ENCODE results near the gene NHEJ1. TPM values are rescaled to one million over a fixed set of nuclear protein-coding genes. Genes with fewer than 3 reads are reported as not detected.

NHEJ1 gene
- total RNA-seq, 2 experiments from 2014 or later: 14.4 to 19.4 TPM

DNA sequence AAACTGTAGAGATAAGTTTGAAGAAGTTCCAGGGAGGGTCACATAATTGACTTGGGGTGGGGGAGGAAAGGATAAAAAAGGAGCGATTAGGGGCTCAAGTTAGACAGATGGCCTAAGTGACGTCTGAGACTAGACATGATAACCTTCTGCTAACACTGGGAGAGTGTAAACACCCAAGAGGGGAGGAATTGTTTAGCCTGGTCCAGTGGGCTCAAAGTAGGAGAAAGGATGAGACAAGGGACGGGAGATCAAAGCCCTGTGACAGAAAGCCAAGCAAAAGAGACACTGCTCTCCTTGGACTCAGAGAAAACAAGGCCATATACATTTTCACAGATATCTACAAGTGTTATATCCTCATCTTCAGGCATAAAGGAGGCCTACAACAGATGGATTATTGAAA, 54.4 kb downstream of the NHEJ1 start:
- DNase-seq (no peak), ATAC-seq (no peak)
- Mint-ChIP-seq H3K36me3 (no peaks in the 10 kb centered on the region), H3K27ac (no peak overlapping the region), H3K27me3 (no peaks in the 10 kb centered on the region), H3K9me3 (ENCODE audit: low read depth) (no peaks in the 10 kb centered on the region), H3K4me3 (no peak overlapping the region), H3K4me1 (peaks cover 3% of the 10 kb centered on the region)
- CTCF ChIA-PET: interaction anchor here (0.7 to 1.6 kb wide), 3 partner anchors 12 to 50 kb away, joined by 3 read pairs; no protein-coding TSS in a partner anchor

DNA sequence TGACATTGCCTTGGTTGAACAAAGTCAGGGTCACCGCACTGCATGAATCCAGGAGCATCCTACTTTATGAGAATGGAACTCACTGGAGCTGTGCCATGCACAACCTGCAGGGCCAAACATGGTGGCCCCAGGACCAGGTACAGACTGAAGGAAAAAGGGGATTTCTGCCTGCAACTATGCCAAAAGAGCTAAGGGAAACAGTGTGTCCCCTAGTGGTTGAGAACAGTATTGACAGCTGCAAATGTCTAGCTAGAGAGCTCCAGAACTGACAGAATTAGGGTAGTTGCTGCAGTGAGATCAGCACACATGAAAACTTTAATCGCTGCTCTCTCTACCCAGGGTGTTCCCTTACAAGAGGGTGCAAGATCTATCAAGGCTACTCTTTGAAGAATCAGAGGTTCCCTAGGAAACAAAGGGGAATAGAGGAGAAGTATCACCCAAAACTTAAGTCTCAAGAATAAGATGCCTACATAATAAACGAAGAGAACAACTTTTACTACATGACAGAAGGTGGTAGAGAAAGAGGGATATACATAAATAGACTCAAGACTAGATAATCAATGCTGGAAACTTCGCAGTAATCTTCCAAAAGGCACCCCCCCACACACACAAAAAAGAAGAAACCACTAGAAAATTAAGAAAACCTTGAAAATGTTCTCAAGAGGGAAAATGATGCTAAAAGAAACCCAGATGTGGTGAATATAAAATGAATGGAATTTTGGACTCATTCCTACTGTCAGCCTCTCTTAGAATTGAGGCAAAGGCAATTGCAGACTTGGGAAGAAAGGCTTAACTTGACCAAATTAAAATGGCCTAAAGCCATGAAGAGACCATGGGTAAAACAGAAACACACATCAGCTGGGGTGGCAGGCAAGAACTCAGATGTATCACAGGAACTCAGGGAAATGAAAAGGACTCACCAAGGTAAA, 56.2 kb downstream of the NHEJ1 start:
- Mint-ChIP-seq H3K27me3 (no peaks in the 10 kb centered on the region), H3K36me3 (no peaks in the 10 kb centered on the region), H3K9me3 (ENCODE audit: low read depth) (no peaks in the 10 kb centered on the region), H3K4me1 (peaks cover 3% of the 10 kb centered on the region), H3K27ac (no peak overlapping the region), H3K4me3 (no peak overlapping the region)
- ATAC-seq (peak; percentile 57), DNase-seq (no peak)
- CTCF ChIA-PET: interaction anchor here (0.7 to 2.7 kb wide), 27 partner anchors 8 to 190 kb away, joined by 3 to 25 read pairs (median 5); no protein-coding TSS in a partner anchor

DNA sequence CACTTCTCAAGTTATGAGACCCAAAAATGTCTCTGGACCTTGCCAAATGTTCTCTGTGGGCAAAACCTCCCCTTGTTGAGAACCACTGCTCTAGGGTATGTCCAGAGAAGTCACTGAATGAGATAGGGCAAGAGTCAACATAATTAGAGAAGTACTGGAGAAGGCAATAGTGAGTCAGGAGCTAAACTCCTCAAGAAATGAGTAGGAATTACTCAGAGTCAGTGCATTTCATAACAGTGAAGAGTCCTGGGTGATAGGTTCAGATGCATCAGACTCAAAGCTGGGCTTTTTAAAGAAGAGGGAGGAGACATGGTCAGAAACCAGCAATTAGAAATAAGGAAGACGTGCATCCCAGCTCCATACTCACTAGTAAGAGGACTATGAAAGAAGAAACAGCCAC, 61.3 kb downstream of the NHEJ1 start:
- no peaks in the 10 kb centered on the region for H3K27me3 Mint-ChIP-seq
- peaks cover 3% of the 10 kb centered on the region for H3K4me1 Mint-ChIP-seq
- no peak overlapping the region for H3K27ac Mint-ChIP-seq
- no peaks in the 10 kb centered on the region for H3K9me3 Mint-ChIP-seq (ENCODE audit: low read depth)
- H3K36me3 Mint-ChIP-seq: no peaks in the 10 kb centered on the region
- DNase-seq (no peak), ATAC-seq (no peak)
- CTCF ChIA-PET: interaction anchor here (0.6 to 1.4 kb wide), 2 partner anchors 63 to 70 kb away, joined by 3 read pairs; no protein-coding TSS in a partner anchor
- no peak overlapping the region for H3K4me3 Mint-ChIP-seq

DNA sequence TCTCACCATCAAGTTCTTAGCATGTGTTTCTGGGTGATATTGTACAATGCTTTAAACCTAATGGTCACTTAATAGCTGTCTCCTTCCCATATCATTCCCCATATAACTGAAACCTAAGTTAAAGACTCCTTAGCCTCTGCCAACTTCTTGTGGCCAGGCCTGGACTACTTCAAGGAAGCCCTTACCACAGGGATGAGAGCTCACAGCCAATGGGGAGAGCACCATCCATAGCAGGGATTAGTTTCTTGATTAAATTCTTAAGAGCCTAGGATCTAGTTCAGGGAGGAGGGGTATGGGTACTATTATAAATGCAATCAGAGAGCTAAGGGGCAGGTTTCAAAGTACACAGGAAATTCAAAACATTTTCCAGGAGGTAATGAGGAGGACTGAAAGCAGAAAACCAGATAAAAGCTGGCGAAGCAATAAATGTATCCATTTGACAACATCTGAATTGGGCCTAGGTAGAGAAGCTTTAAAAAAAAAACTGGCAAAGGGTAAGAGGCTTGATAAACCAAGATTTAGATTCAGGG, 65.1 kb downstream of the NHEJ1 start:
- no peak overlapping the region for H3K4me3 Mint-ChIP-seq
- H3K4me1 Mint-ChIP-seq: peaks cover 3% of the 10 kb centered on the region
- H3K36me3 Mint-ChIP-seq: no peaks in the 10 kb centered on the region
- H3K27ac Mint-ChIP-seq: no peak overlapping the region
- no peaks in the 10 kb centered on the region for H3K27me3 Mint-ChIP-seq
- no peak for DNase-seq
- no peaks in the 10 kb centered on the region for H3K9me3 Mint-ChIP-seq (ENCODE audit: low read depth)
- CTCF ChIA-PET: interaction anchor here (1.2 to 2.4 kb wide), 4 partner anchors 8 to 37 kb away, joined by 3 to 11 read pairs (median 6); no protein-coding TSS in a partner anchor
- no peak for ATAC-seq

DNA sequence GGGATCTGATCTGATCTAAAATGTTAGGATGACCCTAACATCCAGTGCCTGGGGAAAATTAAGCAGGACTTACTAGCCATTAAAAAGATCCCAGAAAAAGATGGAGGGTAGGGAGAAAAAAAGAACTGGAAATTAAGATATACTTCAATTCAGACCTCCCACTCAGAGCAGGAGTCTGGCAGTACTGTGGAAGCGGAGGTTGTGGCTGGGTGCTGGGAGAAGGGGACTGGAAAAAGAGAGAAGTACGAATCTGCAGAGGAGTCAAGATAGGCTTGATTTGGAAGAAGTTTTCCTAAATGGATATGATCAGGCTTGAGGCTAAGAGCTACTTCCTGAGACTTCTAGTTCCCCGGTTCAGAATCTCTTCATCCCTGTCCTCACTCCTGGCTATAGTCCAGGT, 66.4 kb downstream of the NHEJ1 start:
- Mint-ChIP-seq H3K4me1 (peaks cover 3% of the 10 kb centered on the region), H3K27ac (no peak overlapping the region)
- ATAC-seq: no peak

DNA sequence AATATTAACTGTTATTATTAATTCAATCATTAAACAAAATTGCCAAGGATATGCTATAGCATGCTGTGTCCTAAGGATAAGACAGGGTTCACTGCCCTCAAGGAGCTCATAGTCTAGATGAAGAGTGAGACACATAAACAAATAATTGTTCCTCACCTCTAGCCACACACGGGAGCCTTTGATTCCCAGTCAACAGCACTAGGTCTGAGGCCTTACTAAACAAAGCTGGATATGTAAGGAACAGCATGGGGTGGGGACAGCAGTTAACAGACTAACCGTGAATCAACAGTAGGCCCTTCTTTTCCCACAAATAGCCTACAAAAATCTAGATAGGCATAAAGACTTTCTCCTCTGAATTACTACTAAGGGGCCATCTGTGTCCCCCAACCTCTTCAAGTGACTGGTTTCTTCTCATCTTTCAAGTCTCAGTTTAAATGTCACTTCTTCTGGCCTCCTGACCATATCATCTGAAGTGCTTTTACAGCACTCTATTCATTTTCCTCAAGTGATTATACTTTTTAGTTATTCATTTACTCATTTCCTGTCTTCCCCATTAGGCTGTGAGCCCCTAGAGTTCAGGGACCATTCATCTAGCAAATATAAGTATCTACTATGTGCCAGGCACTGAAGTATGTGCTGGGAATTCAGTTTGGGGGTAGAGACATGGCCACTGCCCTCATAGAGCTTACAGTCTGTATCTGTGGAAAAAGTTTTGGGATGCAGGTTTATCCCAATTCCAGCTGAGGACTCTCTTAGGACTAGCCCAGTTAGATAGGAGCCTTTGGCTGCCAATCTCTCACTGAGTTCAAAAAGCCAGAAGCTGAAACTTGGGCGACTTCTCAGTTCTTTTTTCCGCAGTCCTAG, 69.9 kb downstream of the NHEJ1 start:
- DNase-seq (no peak), ATAC-seq (no peak)
- Mint-ChIP-seq H3K4me3 (no peak overlapping the region), H3K27ac (no peak overlapping the region), H3K27me3 (no peaks in the 10 kb centered on the region), H3K9me3 (ENCODE audit: low read depth) (no peaks in the 10 kb centered on the region), H3K36me3 (no peaks in the 10 kb centered on the region), H3K4me1 (peaks cover 7% of the 10 kb centered on the region)
- CTCF ChIA-PET: interaction anchor here (1.1 to 3.2 kb wide), 2 partner anchors 13 to 29 kb away, joined by 3 to 17 read pairs; no protein-coding TSS in a partner anchor

More for the DNA sequence above, 66.4 kb downstream of the NHEJ1 start:
- Mint-ChIP-seq H3K27me3 (no peaks in the 10 kb centered on the region), H3K4me3 (no peak overlapping the region), H3K36me3 (no peaks in the 10 kb centered on the region), H3K9me3 (ENCODE audit: low read depth) (no peaks in the 10 kb centered on the region)
- no peak for DNase-seq
- CTCF ChIA-PET: no interaction called here

DNA sequence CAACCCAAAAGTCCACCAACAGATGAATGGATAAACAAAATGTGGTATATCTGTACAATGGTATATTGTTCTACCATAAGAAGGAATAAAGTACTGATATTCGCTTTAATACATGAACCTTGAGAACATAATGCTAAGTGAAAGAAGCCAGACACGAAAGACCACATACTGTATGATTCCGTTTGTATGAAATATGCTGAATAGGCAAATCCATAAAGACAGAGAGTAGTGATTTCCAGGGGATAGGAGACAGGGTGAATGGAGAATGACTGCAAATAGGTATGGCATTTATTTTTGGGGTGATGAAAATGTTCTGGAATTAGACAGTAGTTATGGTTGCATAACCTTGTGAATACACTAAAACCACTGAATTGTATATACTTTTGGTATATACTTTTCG, 71.3 kb downstream of the NHEJ1 start:
- Mint-ChIP-seq H3K4me1 (peaks cover 16% of the 10 kb centered on the region), H3K9me3 (ENCODE audit: low read depth) (no peaks in the 10 kb centered on the region), H3K36me3 (no peaks in the 10 kb centered on the region), H3K27ac (no peak overlapping the region), H3K27me3 (no peaks in the 10 kb centered on the region), H3K4me3 (no peak overlapping the region)
- ATAC-seq (no peak), DNase-seq (no peak)
- CTCF ChIA-PET: no interaction called here

- no peaks in the 10 kb centered on the region for H3K27me3 Mint-ChIP-seq
- ATAC-seq (no peak), DNase-seq (no peak)
- no peak overlapping the region for H3K4me3 Mint-ChIP-seq
- no peaks in the 10 kb centered on the region for H3K36me3 Mint-ChIP-seq
- H3K9me3 Mint-ChIP-seq (ENCODE audit: low read depth): no peaks in the 10 kb centered on the region
- H3K4me1 Mint-ChIP-seq: peaks cover 16% of the 10 kb centered on the region
- no peak overlapping the region for H3K27ac Mint-ChIP-seq
- CTCF ChIA-PET: interaction anchor here (1.0 to 1.2 kb wide), 3 partner anchors 12 to 58 kb away, joined by 3 to 4 read pairs (median 3); no protein-coding TSS in a partner anchor
Observed at GRCh38 chr2:219087848-219088247, 72.8 kb downstream of the NHEJ1 start.

DNA sequence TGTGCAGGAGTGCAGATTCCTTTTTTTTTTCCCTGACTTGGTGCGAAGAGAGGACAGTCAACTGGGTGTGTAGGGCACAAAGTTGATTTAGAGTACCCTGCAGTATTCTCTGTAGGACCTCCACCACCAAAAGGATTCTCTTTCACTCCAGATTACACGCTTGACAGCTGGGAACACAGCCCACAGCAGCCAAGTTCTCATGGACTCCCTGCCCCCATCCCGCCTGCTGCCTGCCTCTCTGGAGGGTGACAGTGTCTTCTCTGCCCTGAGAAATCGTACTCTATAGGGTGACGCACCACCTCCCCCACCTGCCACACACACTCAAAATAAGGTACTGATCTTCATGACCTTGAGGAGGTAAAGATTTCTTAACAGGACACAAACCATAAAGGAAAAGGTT, 73.3 kb downstream of the NHEJ1 start:
- H3K9me3 Mint-ChIP-seq (ENCODE audit: low read depth): no peaks in the 10 kb centered on the region
- peaks cover 16% of the 10 kb centered on the region for H3K4me1 Mint-ChIP-seq
- CTCF ChIA-PET: interaction anchor here (1.0 to 3.5 kb wide), 2 partner anchors 16 to 57 kb away, joined by 4 to 14 read pairs; no protein-coding TSS in a partner anchor
- ATAC-seq (no peak), DNase-seq (no peak)
- H3K27me3 Mint-ChIP-seq: no peaks in the 10 kb centered on the region
- H3K36me3 Mint-ChIP-seq: no peaks in the 10 kb centered on the region
- H3K4me3 Mint-ChIP-seq: no peak overlapping the region
- H3K27ac Mint-ChIP-seq: no peak overlapping the region

- CTCF ChIA-PET: interaction anchor here (0.9 to 3.5 kb wide), 2 partner anchors 10 to 17 kb away, joined by 3 to 14 read pairs; no protein-coding TSS in a partner anchor
- Mint-ChIP-seq H3K9me3 (ENCODE audit: low read depth) (no peaks in the 10 kb centered on the region), H3K4me1 (peaks cover 16% of the 10 kb centered on the region), H3K27me3 (no peaks in the 10 kb centered on the region), H3K4me3 (no peak overlapping the region), H3K27ac (no peak overlapping the region), H3K36me3 (no peaks in the 10 kb centered on the region)
- no peak for DNase-seq
- no peak for ATAC-seq
Observed at GRCh38 chr2:219086196-219086595, 74.4 kb downstream of the NHEJ1 start.

DNA sequence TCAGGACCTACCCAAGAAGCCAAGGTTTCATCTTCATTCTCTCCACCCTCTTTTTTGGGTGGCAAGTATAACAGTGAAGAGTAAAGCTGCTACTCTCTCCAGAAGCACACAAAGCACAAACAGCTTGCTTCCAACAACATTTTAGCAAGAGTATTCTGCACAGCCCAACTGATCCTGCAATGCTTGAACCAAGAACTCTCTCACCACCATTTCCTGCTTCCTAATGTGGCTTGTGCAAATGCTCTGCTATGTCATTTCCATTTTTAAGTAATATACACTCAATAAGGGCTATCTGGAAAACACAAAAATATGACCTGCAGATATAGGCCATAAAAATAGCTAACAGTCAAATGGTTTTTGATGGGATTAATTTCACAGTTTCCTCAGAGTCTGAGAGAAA, 75.8 kb downstream of the NHEJ1 start:
- CTCF ChIA-PET: interaction anchor here (0.8 to 3.5 kb wide), 5 partner anchors 11 to 36 kb away, joined by 3 to 14 read pairs (median 7); no protein-coding TSS in a partner anchor
- peaks cover 16% of the 10 kb centered on the region for H3K4me1 Mint-ChIP-seq

DNA sequence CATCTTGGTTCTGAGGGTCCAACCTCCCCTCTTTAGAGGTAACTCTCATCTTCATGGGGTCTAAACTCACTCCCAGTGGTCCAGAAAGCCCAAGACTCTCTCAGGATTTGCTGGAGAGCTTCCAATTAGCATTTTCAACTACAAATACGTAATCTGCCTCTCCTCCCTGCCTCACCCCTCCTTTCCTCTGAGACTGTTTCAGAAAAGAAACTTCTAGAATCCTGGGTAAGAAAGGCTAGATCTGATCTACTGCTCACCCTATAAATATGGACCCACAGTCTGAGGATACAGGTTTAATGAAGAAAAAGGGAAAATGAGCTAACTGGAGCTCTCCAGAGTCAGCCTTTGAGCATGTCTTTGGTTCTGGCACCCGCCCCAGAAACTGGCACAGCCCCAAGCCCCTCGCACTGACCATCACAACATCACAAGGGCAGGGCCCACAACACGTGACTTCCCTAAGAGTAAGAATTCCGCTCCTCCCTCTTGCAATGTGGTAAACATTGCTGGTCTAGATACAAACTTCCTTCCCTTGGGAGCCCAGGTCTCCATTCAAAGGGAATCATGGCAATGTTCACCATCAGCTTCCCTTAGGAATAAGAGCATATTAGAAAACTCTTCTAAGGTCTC, 78.2 kb downstream of the NHEJ1 start:
- DNase-seq (no peak), ATAC-seq (no peak)
- no peak overlapping the region for H3K4me3 Mint-ChIP-seq
- H3K4me1 Mint-ChIP-seq: peaks cover 14% of the 10 kb centered on the region
- no peaks in the 10 kb centered on the region for H3K36me3 Mint-ChIP-seq
- no peaks in the 10 kb centered on the region for H3K27me3 Mint-ChIP-seq
- H3K27ac Mint-ChIP-seq: no peak overlapping the region
- no peaks in the 10 kb centered on the region for H3K9me3 Mint-ChIP-seq (ENCODE audit: low read depth)
- CTCF ChIA-PET: interaction anchor here (0.8 to 1.5 kb wide), 3 partner anchors 9 to 72 kb away, joined by 3 to 5 read pairs (median 4); no protein-coding TSS in a partner anchor

More for the DNA sequence above, 75.8 kb downstream of the NHEJ1 start:
- DNase-seq (no peak), ATAC-seq (peak; percentile 49)
- Mint-ChIP-seq H3K9me3 (ENCODE audit: low read depth) (no peaks in the 10 kb centered on the region), H3K27me3 (no peaks in the 10 kb centered on the region), H3K27ac (no peak overlapping the region), H3K36me3 (no peaks in the 10 kb centered on the region), H3K4me3 (no peak overlapping the region)
